GM23248 (cell line): ENCODE measurements around the gene PEX5.

Experiments used
- EZH2 ChIP-seq: fragments of 200-600 bp; sonication (generic); IDR thresholded peaks from 2 replicates; pipeline ENCODE4 v1.6.1; 2018; ENCODE audit warnings: antibody characterized with exemption, mild to moderate bottlenecking; ENCODE audit not compliant: insufficient read depth, poor library complexity, severe bottlenecking
- EZH2phosphoT487 ChIP-seq: fragments of 200-600 bp; sonication (generic); IDR thresholded peaks from 2 replicates; pipeline ENCODE4 v1.6.1; 2018; ENCODE audit warnings: antibody characterized with exemption, moderate library complexity, mild to moderate bottlenecking, low read depth; ENCODE audit not compliant: insufficient read depth

DNA sequence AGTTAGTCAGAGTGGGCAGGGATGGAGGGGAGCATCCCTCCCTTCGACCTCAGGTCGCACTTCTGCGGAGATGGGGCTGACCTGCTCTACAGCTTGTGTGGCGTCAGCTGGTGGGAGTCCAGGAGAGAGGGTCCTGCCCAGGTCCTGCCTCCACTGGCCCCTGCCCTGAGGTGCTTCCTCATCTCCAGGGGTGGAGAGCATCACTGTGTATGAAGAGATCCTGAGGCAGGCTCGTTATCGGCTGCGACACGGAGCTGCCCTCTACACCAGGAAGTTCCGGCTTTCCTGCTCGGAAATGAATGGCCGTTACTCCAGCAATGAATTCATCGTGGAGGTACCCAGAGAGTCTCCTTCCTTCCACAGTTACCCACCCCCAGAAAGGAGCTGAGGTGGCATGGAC is 39.1 kb upstream of the PEX5 start:
- TF ChIP-seq EZH2 (no peak), EZH2phosphoT487 (no peak)
